Common myeloid progenitor, CD34-positive (primary cell): ENCODE data around the gene SCMH1.
A peak's percentile ranks its signal among the peaks of the same experiment; 100 is the strongest.

ENCODE experiments used
- CTCF ChIA-PET: fragments of 350-600 bp; sonication (Branson Sonifier 250); formaldehyde crosslinking; loops from one replicate; lab custom pipeline; 2021; ENCODE audit warnings: antibody characterized with exemption; lab: Charles Lee
- POLR2A ChIA-PET: fragments of 350-600 bp; sonication (Branson Sonifier 250); formaldehyde crosslinking; loops from one replicate; lab custom pipeline; 2021; ENCODE audit warnings: antibody characterized with exemption; lab: Charles Lee
- DNase-seq, 3 donors: peaks; one replicate each; pipeline versions ENCODE4 v3.0.0 to v3.0.0-alpha.2; 2013
- H3K27ac ChIP-seq, 2 experiments: 1 replicate in 1 of 2; 2 replicates in 1 of 2; pipeline ENCODE4 v1.7.0; 2013; ENCODE audit warnings: inconsistent platforms in 2 of 2, low read length in 2 of 2, mild to moderate bottlenecking in 2 of 2, low read depth in 1 of 2, moderate library complexity in 1 of 2; ENCODE audit not compliant: severe bottlenecking in 2 of 2, insufficient read depth in 1 of 2, poor library complexity in 1 of 2
- H3K27me3 ChIP-seq, 5 experiments: replicated peaks in 2 of 5; 1 replicate in 3 of 5; 2 replicates in 2 of 5; pipeline versions ENCODE4 v1.6.1 to v1.7.0; 2013; ENCODE audit warnings: low read length in 4 of 5, mild to moderate bottlenecking in 2 of 5, moderate library complexity in 2 of 5, inconsistent platforms in 1 of 5; ENCODE audit not compliant: insufficient read depth in 5 of 5, control insufficient read depth in 4 of 5
- H3K36me3 ChIP-seq, 4 experiments: 1 replicate in 2 of 4; 2 replicates in 2 of 4; pipeline versions ENCODE4 v1.6.1 to v1.7.0; 2013; ENCODE audit warnings: low read length in 3 of 4, control low read depth in 1 of 4, mild to moderate bottlenecking in 1 of 4; ENCODE audit not compliant: control insufficient read depth in 4 of 4, insufficient read depth in 4 of 4
- H3K4me1 ChIP-seq, 4 experiments: 1 replicate in 3 of 4; 2 replicates in 1 of 4; pipeline versions ENCODE4 v1.6.1 to v1.7.1; 2013; ENCODE audit warnings: low read length in 3 of 4, mild to moderate bottlenecking in 3 of 4, control low read depth in 1 of 4, inconsistent platforms in 1 of 4, moderate library complexity in 1 of 4; ENCODE audit not compliant: control insufficient read depth in 4 of 4, insufficient read depth in 4 of 4; ENCODE audit errors: control extremely low read depth in 1 of 4
- H3K4me3 ChIP-seq, 7 experiments: 1 replicate in 4 of 7; 2 replicates in 3 of 7; pipeline versions ENCODE4 v1.5.1 to v1.7.0; 2013; ENCODE audit warnings: mild to moderate bottlenecking in 7 of 7, low read length in 6 of 7, moderate library complexity in 6 of 7, inconsistent platforms in 2 of 7, low read depth in 2 of 7, control low read depth in 1 of 7; ENCODE audit not compliant: insufficient read depth in 4 of 7, control insufficient read depth in 1 of 7; ENCODE audit errors: extremely low read depth in 1 of 7
- H3K9me3 ChIP-seq, 5 experiments: 1 replicate in 4 of 5; 2 replicates in 1 of 5; pipeline versions ENCODE4 v1.6.1 to v1.7.1; 2013; ENCODE audit warnings: low read length in 4 of 5, mild to moderate bottlenecking in 2 of 5, inconsistent platforms in 1 of 5, low read depth in 1 of 5, moderate library complexity in 1 of 5; ENCODE audit not compliant: control insufficient read depth in 4 of 5, insufficient read depth in 2 of 5; ENCODE audit errors: control extremely low read depth in 1 of 5
- WGBS: methylation state at CpG from one replicate; pipeline ENCODE4 v1.1.5; 2013; ENCODE audit not compliant: insufficient coverage; 5-methylcytosine and 5-hydroxymethylcytosine counted together

SCMH1 gene

DNA sequence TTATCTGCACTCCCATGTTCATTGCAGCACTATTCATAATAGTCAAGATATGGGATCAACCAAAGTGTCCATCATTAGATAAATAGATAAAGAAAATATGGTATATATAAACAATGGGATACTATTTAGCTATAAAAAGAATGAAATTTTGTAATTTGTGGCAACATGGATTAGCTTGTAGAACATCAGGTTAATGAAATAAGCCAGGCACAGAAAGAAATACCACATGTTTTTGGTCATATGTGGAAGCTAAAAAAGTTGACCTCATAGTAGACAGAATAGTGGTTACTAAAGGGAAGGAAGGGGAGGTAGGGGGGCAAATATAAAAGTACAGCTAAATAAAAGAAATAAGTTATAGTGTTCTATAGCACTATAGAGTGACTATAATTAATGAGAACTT lies 68.5 kb downstream of the SCMH1 start:
- Histone ChIP-seq H3K4me3 (no peak overlapping the region), H3K27me3 (no peaks in the 10 kb centered on the region), H3K27ac (no peak overlapping the region), H3K36me3 (peaks cover 10 to 38% (median 32%) of the 10 kb centered on the region in 4 experiments), H3K9me3 (peaks cover 11 to 47% (median 14%) of the 10 kb centered on the region in 5 experiments), H3K4me1 (no peaks in the 10 kb centered on the region)
- ChIA-PET POLR2A (no interaction called here), CTCF (interaction anchor here (1.4 kb wide), 1 partner anchor 67 kb away, joined by 3 read pairs; no protein-coding TSS in a partner anchor)
- DNase-seq, result no peak

DNA sequence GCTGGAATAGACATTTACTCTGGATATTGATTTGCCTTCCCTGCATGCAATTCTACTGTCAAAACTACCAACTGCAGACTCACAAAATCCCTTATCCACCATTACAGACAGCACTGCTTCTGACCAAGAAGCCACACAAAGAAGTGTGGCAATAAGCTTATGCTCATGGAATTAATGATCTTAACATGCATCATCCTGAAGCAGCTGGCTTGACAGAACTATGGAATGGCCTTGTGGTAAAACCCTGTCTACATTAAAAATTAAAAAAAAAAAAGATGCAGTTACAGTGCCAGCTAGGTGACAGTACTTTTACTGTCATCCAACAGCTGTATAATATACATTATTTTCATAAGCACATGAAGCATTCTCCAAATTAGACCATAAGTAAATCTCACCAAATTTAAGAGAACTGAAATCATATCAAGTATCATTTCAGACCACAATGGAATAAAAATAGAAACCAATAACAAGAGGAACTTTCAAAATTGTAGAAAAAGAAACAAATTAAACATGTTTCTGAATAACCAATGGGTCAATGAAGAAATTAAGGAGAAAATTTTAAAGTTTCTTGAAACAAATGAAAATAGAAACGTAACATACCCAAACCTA lies 70.7 kb downstream of the SCMH1 start:
- Histone ChIP-seq H3K4me1 (no peaks in the 10 kb centered on the region), H3K9me3 (peaks cover 14 to 66% (median 18%) of the 10 kb centered on the region in 5 experiments), H3K27me3 (no peaks in the 10 kb centered on the region), H3K36me3 (peaks cover 11 to 40% (median 33%) of the 10 kb centered on the region in 4 experiments), H3K27ac (no peak overlapping the region), H3K4me3 (no peak overlapping the region)
- ChIA-PET CTCF (no interaction called here), POLR2A (no interaction called here)
- no CpG with 5 or more reads among the region's 1 CpG for WGBS
- DNase-seq, result no peak

DNA sequence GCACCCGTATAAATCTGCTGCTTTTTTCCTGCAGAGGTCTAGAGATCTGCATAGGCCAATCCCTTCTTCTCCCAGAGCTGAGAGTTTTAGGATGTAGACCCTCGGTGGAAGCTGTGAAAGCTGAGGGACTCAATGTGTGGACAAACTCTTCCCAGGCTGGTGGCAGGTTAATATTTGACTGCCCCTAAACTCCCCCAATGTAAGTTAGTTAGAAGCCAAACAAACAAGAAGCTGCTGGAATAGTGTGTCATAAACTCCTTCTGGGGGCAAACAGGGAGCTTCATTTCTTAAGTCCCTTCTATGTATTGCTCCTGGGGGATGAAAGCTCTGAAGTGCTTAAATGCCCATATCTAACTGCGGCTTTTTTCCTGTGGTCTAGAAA lies 72.3 kb downstream of the SCMH1 start:
- DNase-seq, result no peak
- Histone ChIP-seq H3K27ac (no peak overlapping the region), H3K4me1 (no peaks in the 10 kb centered on the region), H3K36me3 (peaks cover 11 to 32% (median 28%) of the 10 kb centered on the region in 4 experiments), H3K27me3 (no peaks in the 10 kb centered on the region), H3K9me3 (peaks cover 14 to 58% (median 16%) of the 10 kb centered on the region in 5 experiments), H3K4me3 (no peak overlapping the region)
- POLR2A ChIA-PET, result no interaction called here
- CTCF ChIA-PET, result no interaction called here
- WGBS, result 100% methylated on average over 2 of the region's 3 CpGs

DNA sequence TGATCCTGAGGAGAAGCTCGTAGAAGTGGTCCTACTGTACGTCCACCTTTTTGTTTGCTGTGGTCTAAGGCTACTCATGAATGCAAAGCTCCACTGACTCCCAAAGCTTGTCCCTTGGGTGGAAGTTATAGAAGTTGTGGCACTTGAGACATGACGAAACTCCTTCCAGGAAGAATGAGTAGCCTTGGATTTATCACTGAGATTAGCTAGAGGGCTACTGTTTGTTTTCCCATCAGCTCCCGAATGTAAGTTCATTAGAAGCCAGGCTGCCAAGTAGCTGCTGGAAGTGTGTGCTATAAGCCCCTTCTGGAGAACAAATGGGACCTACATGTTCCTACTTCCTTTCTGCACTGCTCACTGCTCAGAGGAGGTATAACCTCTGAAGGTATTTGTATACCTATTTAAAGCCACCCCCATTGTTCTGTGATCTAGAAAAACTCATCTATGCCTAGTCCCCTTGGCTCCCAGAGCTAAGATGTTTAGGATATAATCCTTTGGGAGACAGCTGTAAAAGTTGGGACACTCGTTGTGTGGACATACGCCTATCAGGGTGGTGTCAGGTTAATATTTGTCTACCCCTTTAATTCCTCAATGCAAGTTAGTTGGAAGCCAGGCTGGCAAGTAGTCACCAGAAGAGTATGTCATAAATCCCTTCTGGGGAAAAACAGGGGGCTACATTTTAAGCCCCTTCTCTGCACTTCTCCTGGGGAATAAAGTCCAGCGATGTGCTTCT lies 72.9 kb downstream of the SCMH1 start:
- 98% methylated on average over 7 of the region's 7 CpGs for WGBS
- peaks cover 11 to 26% (median 25%) of the 10 kb centered on the region in 4 experiments for H3K36me3 ChIP-seq
- H3K27me3 ChIP-seq, result no peaks in the 10 kb centered on the region
- ChIA-PET CTCF (interaction anchor here (0.6 to 1.2 kb wide), 3 partner anchors 10 to 1351 kb away, joined by 3 read pairs; no protein-coding TSS in a partner anchor), POLR2A (no interaction called here)
- DNase-seq, result no peak
- peak overlapping the region in 1 of 7 experiments; percentile 6 for H3K4me3 ChIP-seq
- no peak overlapping the region for H3K27ac ChIP-seq
- peaks cover 14 to 53% (median 16%) of the 10 kb centered on the region in 5 experiments for H3K9me3 ChIP-seq
- no peaks in the 10 kb centered on the region for H3K4me1 ChIP-seq

DNA sequence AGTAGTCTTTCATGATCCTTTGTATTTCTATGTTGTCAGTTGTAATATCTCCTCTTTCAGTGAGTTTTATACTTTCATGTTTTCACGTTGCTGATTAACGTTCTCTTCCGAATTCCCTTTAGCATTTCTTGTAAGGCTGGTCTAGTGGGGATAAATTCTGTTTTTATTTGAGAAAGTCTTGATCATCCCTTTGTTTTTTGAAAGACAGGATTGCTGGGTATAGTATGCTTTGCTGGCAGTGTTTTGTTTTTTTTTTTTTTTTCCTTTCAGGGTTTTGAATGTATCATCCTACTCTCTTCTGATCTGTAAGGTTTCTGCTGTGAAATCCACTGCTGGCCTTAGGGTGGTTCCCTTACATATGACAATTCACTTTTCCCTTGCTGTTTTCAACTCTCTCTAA lies 74.4 kb downstream of the SCMH1 start:
- H3K4me1 ChIP-seq, result no peaks in the 10 kb centered on the region
- H3K27me3 ChIP-seq, result no peaks in the 10 kb centered on the region
- peaks cover 17 to 35% (median 23%) of the 10 kb centered on the region in 4 experiments for H3K36me3 ChIP-seq
- POLR2A ChIA-PET, result no interaction called here
- peak; percentile 11 to 60 (median 40) for DNase-seq
- 100% methylated on average over 3 of the region's 3 CpGs for WGBS
- no peak overlapping the region for H3K4me3 ChIP-seq
- CTCF ChIA-PET, result no interaction called here
- peaks cover 14 to 52% (median 16%) of the 10 kb centered on the region in 5 experiments for H3K9me3 ChIP-seq
- no peak overlapping the region for H3K27ac ChIP-seq

DNA sequence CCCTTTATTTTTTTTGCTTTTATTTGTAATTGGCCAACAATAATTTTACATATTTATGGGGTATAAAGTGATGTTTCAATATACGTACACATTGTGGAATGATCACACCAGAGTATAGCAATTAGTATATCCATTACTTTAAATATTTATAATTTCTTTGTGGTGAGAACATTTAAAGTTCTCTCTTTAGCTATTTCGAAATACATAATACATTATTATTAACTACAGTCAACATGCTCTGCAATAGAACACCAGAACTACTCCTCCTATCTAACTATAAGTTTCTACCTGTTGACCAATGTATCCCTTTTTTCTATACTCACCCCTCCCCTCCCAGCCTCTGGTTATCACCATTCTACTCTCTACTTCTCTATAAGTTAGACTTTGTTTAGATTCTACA lies 77.4 kb downstream of the SCMH1 start:
- Histone ChIP-seq H3K27ac (no peak overlapping the region), H3K4me1 (no peaks in the 10 kb centered on the region), H3K4me3 (no peak overlapping the region), H3K36me3 (peaks cover 15 to 40% (median 25%) of the 10 kb centered on the region in 4 experiments), H3K9me3 (peaks cover 9 to 32% (median 11%) of the 10 kb centered on the region in 5 experiments), H3K27me3 (no peaks in the 10 kb centered on the region)
- no CpG with 5 or more reads among the region's 2 CpGs for WGBS
- no peak for DNase-seq
- ChIA-PET CTCF (interaction anchor here (0.6 kb wide), 1 partner anchor 315 kb away, joined by 3 read pairs; no protein-coding TSS in a partner anchor), POLR2A (no interaction called here)

DNA sequence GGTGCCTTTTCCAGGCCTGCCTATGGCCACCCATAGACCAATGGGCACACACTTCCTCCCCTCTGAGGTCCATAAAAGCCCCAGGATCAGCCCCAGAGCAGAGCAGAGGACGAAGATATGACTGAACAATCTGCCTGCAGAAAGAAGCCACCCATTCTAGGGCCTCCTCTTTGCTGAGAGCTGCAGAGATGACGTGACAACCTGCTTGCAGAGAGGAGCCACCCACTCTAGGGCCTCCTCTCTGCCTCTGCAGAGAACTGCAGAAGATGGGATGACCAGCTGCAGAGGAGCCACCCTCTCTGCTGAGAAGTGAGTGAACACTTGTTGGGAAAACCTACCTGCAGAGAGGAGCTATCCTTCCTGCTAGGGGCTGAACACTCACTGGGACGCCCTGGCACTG lies 79.7 kb downstream of the SCMH1 start:
- Histone ChIP-seq H3K9me3 (peaks cover 0 to 9% (median 2%) of the 10 kb centered on the region in 5 experiments), H3K27me3 (no peaks in the 10 kb centered on the region), H3K4me1 (peaks cover 0 to 3% (median 0%) of the 10 kb centered on the region in 4 experiments), H3K27ac (no peak overlapping the region), H3K36me3 (peaks cover 9 to 39% (median 16%) of the 10 kb centered on the region in 4 experiments), H3K4me3 (no peak overlapping the region)
- CTCF ChIA-PET, result no interaction called here
- no peak for DNase-seq
- WGBS, result 95% methylated on average over 3 of the region's 3 CpGs
- POLR2A ChIA-PET, result no interaction called here
